ENCODE measurements around the gene BTBD16.

Gene BTBD16

DNA sequence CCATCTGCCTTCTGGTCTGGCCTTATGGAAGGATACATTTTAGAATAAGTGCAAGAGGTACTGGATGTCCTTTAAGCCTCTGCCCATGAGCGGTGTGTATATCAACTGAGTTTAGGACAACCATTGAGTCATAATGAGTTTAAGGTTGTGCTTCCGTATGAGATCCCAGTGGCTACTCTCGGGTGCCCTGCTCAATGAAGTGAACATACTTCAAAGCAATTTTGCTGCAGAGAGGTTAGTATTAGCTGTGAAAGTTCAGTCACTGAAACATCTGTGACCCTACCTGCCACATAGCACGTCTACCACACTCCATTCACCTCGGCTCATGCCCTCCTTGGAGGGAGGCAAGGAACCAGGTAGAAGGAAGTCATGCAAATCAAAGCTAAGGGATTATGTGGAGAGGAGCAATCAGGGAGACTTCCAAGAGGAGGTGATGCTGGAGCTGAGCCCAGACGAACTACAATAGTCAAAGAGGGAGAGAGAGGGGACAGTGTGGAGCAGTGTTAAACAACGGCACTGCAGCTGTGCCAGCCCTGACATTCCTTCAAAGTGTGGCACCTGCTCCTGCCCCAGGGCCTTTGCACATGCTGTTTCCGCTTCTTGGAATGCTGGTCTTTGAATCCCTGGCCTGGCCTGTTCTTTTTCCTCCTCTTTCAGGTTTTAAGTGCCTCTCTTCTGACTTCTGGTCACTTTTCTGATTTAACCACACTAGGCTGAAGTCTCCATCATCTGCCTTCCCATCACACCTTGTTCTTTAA lies 25.4 kb downstream of the BTBD16 start:
- no peak for DNase-seq

- DNase-seq, result no peak
Observed at GRCh38 chr10:122297583-122297982, 26.5 kb downstream of the BTBD16 start.

DNA sequence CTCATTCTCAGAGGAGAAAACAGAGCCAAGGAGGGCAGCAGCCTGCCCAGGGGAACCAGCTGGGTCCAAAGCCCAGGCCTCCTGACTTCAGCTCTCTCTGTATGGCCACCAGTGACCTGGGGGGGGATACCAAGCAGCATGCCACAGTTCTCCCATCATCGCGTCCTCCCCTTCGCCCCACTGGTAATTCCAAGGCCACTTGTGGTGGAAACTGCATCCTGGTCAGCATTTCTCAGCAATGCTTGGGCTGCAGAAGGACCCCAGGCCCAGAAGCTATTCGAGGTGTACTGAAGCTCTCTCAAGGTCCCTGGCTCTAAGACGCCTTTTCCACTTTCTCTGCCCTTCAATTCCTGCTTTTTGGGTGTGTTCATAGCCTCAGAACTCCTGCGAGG lies 27.1 kb downstream of the BTBD16 start:
- no peak for DNase-seq

GRCh38 chr10:122298598-122299301 lies 27.7 kb downstream of the BTBD16 start:
- DNase-seq, result peak; percentile 20

DNA sequence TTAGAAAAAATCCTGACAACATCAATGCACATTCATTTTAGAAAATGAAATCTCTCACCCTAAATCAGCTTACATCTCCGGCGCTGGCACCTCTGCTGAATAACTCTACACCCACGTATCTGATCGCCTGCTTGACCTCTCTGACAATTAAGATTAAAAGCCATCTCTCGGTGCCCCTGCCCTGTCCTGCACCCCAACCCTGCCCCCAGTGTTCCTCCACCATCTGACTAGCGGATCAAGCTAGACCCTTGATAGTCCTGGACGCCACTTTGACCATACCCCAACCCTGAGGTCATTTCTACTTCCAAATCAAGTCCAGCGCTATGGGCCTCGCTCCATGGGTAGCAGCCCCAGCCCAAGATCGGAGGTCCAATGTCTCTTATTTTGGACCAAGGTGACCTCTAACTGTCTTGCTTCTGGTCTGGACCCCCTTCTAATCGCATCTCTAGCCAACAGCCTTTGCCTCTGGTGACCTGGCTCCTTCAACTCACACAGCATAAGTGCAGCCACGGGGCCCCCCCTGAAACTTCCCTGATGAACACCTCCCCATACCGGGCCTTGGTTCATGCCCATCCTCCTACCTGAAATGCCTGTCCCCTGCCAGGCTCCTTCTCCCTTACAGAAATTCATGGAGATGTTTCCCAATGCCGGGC lies 28.5 kb downstream of the BTBD16 start:
- DNase-seq, result no peak

DNA sequence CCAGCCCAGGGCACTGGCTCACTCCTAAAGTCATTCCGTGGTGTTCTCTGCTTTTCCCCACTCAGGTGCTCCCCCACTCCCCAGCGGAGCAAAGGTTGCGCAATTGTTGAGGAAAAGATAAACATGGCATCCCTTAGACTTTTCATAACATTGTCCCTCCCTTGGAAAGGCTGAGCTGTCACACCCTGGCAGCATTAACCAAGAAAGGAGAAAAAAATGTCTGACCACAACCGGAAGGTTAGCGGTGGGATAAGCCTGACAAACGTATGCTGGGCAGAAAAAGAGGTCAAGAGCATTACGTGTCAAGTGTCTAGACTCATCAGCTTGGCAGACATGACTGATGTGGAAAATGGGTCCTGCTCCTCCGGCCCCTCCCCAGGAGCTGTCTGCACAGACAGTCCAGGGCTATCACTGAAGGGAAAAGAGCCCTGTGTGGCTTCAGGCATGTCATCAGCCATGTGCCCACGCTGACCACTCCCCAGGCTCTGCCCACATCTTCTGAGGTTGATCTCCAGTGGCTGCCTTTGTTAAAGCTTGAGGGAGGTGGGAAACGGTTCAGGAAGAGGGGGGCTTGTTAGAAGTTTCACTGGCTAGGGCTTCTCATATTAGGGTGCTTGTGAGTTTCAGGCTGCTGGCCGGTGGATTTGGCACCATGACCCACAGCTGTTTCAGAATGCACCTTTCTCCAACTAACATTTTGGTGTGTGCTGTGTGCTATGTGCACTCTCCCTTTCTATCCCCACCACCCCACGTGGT lies 30.1 kb downstream of the BTBD16 start:
- DNase-seq, result no peak

DNA sequence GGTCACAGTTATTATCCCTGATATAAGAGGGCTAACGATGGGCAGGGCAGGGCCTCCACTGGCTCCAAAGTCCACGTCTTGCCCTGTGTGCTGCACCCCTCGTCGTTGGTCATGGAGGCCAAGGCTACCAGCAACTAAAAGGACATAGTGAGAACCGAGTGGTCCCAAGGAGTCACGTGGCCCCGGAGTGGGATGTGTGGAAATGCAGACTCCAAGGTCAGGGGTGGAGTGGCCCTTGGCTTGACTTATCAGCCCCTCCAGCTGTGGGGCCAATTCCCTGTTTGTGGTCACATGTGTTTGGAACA lies 30.7 kb downstream of the BTBD16 start:
- no peak for DNase-seq

GRCh38 chr10:122302315-122302714 lies 31.2 kb downstream of the BTBD16 start:
- DNase-seq, result no peak

DNA sequence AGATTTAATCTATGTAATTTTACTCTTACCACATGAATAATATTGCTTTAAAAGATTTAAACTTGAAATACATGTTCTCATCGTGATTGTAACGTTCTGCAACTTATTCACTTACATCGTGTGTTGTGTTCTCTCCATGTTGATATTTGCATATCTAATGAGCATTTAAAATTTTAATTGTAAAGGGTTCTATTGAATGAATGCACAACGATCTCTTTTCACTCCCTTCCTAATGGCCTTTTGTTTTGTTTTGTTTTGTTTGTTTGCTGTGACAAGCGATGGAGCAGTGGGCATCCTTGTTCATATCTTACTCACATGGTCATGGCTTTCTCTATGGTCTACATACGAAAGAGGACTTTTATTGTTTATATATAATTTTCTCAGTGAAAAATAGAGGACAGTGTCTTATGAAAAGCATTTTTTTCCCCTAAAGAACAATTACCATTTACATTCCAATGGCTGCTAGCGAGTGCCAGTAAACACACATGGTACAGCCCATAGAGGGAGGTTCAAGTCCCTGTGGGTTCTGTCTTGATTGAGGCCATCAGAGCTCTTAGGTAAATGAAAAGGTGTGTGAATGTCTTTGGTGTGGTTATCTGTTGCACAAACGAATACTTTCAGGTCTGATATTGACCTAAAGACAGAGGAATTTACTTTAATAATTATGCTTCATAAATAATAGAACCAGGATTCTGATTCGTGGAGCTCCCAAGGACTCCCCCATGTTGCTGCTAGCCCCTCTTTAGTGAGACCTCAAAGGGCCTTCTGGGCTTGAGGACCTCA lies 32.4 kb downstream of the BTBD16 start:
- no peak for DNase-seq

DNA sequence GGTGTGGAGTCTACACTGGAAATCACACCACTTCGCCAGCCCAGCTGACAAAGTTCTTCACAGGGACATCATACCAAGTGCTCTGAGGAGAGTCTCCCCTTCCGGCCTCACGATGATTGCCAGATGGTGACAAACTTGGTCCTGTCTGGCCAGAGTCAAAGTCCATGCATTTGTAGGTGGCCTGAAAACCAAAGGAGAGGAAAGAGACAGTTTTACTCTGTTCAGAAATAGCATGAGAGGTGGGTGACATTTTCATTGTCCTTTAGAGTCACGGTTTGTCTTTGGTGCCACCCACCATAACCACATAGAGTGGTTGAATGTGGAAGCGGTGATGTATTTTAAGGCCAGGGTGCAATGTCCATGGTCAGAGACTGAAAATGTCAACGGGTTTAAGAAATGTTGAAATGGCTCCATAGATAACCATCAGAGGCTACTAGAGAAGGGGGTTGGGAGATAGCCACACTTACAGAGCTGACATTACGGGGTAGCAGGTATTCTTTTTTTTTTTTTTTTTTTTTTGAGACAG lies 33.0 kb downstream of the BTBD16 start:
- no peak for DNase-seq

- no peak for DNase-seq
Observed at GRCh38 chr10:122306282-122306681, 35.2 kb downstream of the BTBD16 start.

DNA sequence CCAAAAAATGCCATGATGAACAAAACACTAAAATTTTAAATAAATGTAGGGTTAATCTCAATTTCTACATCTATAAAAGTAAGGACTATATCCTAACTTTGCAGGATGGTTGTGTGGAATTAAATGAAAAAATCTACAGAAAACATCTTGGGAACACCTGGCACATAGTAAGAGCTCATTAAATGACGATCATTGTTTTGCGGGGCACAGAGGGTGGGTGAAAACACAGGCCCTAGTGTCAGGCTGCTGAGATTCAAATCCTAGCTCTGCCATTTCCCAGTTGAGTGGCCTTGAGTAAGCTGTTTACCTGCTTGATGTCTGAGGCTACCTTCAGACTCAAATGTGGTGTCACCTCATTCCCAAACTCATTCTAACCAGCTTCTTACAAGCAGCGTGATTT lies 35.6 kb downstream of the BTBD16 start:
- no peak for DNase-seq

DNA sequence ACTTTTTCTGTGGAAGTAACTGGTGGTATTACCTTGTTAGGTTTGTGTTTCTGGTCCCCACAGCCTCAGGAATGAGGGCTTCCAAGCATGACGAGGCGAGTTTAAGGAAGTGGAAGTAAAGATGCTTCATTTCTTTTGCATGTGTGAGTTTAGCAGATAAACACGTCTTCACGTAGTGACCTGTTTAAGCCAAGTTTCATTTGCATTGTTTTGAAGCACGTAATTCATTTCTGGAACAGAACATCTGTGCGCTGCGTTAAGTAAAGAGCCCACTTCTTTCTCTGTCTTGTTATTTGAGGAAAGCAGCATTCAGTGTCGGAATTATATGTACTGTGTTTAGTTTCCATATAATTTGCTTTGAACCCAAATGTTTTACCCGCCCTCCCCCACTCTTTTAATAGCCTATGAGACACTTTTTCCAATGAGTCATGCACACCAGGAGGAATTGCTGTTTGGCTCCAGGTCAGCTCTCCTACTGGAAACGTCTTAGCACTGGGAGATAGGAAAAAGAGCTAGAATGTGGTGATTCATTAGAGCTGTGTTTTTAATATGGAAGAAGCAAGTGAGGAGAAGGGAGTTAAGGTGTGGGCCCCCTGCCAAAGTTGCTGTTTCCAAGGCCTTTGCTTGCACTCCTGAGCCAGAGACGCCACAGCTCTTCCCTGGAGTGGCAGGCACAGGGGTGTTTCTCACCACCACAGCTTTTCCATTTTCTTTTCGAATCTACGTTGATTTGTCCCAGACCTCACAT lies 36.7 kb downstream of the BTBD16 start:
- no peak for DNase-seq

- no peak for DNase-seq
Observed at GRCh38 chr10:122308417-122309141, 37.5 kb downstream of the BTBD16 start.

GRCh38 chr10:122310311-122311050 lies 39.4 kb downstream of the BTBD16 start:
- no peak for DNase-seq

GRCh38 chr10:122311051-122311410 lies 39.9 kb downstream of the BTBD16 start:
- DNase-seq, result no peak

DNA sequence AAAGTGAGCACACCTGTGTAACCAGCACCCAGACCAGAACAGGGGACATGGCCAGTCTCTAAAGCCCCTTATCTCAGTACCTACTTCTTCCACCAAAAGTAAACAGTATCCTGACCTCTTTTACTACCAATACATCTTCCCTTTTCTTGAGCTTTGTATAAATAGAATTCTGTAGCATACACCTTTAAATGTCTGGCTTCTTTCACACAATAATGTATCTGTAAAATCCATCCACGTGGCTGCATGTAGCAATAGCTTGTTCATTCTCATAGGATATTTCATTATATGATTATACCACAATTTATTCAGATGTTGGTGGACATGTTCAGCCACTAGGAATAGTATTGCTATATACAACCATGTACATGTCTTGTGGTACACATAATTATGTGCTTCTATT lies 40.6 kb downstream of the BTBD16 start:
- DNase-seq, result no peak

GRCh38 chr10:122316224-122316884 lies 45.3 kb downstream of the BTBD16 start:
- DNase-seq, result no peak

DNA sequence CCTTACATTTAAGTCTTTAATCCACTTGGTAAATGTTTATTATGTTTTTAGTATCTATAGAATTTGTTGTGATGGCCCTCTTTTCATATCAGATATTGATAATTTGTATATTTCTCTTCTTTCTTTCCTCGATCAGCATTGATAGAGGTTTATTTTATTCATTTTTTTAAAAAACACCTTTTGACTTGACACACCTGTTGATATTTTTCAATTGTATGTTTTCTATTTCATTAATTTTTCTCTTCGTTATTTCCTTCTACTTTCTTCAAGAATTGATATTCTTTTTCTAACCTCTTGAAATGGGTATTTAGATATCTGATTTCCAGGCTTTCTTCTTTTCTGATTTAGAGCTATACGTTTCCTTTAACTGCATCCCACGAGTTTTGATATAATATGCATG lies 50.9 kb downstream of the BTBD16 start:
- DNase-seq, result no peak

GRCh38 chr10:122323189-122323588 lies 52.1 kb downstream of the BTBD16 start:
- DNase-seq, result no peak
